ENCODE data around the gene DNAH8.

DNAH8 gene

DNA sequence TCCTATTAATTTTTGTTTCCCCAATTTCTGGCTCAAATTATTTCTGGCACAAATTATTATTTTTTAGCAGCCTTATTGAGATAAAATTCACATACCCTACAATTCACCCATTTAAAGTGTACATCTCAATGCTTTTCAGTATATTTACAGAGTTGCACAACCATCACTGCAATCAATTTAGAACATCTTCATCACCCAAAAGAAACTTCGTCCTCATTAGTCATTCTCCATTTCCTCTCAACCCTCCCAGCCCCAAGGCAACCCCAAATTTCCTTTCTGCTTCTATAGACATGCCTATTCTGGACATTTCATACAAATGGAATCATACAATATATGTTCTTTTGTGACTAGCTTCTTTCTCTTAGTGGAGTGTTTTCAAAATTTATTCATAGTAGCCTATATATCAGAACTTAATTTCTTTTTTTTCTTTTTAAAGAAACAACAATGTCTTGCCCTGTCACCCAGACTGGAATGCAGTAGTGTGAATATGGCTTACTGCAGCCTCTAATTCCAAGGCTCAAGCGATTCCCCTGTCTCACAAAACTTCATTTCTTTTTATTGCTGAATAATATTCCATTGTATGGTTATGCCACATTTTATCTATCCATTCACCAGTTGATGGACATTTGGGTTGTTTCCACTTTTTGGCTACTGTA lies 84.5 kb downstream of the DNAH8 start:
- DNase-seq, result no peak

DNA sequence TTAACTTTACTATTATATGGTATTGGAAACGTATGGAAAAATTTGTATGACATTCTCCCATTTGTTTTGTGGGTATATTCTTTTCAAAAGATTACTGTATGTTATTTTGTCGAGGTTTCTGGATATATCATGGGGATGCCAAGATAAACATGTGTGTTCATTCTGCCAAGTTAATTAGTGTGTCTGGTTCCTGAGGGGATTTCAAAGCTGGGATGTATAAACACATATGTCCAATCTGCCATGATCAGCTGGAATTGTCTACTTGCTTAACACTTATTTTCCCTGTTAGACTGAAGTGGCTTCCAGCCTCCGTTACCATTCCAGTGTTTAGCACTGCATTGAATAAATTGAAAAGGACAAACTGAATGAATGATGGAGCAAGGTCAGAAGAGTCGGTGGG lies 86.2 kb downstream of the DNAH8 start:
- DNase-seq, result no peak

DNA sequence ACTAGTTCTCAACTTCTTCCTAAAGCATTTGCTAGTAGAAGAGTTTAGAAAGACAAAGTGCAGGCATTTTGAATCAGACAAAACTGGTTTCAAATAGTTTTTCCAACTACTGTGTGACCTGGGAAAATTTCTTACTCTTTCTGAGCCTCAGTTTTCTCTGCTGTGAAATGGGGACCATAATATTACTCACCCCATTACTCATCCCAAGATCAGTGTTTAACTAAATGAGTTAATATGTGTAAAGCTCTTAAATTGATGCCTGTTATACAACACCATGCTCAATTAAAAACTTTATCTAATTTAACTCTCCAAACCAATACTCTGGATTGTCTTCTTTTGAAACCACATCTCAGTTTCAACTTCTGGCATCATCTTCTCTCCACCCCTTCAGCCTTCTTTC lies 87.4 kb downstream of the DNAH8 start:
- no peak for DNase-seq

DNA sequence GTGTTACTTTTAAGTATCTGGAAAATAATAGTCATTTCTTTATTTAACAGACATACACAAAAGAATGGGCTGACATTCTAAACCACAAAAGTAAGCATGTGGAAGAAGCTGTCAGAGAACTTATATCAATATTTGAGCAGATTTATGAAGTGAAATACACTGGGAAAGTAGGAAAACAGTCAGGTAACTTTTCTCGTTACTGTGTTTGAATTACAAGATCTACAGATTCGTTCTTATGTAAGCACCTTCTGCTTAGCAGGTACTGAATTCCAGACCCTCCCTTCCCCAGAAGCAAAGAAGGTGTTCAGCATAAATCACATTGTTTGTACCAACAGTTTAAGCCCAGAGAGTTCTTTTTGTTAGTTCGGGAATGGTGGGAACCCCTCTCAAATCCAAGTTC lies 88.0 kb downstream of the DNAH8 start:
- DNase-seq, result no peak

DNA sequence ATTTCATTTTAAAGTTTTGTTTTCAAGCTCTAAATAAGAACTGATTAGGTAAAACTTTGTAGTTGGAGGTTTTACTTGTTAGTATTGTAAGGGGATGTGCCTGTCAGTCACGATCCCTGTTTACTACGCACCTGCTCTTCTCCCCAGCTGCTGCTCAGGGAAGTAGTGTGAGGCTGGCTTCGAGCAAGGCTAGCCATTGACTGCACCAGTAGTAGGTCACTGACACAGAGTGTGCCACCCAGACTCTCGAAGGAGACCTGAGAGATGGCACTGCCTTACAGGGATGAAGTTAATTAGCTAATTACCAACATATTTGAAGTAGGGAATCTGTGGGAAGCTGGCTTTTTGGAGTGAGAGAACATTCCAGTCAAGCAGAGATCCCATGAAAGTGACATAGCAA lies 89.2 kb downstream of the DNAH8 start:
- peak; percentile 9 for DNase-seq

DNA sequence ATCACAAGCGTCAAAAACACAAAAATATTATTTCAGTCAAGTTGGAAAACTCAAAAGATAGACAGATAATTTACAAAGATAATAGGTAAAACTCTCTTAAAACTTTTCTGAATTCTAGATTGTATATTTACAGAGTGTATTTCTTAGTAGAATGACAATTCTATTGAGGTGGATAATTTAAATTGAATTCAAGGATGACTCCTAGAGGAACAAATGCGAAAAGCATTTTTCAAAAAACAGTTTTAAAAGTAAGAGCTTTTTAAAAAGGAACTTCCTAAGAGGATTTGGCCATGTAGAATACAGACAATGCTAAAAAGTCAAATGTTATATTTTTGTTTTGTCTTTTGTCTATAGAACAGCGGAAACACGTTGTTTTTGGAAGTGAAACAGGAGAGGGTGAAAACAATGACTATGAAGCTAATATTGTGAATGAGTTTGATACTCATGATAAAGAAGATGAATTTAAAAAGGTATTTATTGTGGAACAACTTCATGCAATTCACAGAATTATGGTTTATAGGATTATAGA lies 90.1 kb downstream of the DNAH8 start:
- DNase-seq, result no peak

DNA sequence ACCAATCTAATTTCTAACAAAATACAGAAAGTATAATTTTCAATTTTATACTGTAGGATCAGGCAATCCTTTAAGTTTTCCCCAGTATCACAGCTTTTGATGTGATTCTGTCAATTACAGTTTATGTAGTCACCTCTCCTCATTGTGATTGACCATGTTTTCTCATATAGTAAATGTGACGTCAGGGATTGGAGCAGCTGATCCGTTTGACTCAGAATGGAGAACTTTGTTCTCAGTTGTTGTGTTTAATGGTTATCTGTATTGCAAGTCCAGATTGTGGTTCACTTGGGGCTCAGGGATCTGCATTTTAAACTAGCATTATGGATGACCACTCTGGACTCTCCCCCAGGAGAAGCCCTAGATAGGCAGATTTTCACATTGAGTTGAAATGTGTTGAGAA lies 90.6 kb downstream of the DNAH8 start:
- DNase-seq, result no peak

DNA sequence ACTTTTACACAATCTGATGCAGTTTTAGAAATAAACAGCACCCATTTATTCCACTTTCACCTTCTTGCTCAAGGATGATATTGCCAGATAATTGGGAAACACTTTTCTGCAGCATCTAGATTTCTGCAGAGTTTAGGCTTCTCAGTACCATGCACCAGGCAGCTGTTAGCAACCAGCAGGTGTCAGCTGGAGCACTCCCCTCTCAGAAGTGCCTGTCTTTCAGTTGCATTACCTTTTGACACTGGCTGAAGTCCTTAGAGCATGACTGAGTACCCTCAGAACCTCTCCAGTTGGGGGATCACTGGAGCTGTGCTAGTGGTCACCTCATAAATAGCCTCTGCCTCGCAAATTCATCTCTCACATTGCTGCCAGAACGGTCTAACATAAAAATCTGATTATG lies 91.2 kb downstream of the DNAH8 start:
- DNase-seq, result peak; percentile 33

DNA sequence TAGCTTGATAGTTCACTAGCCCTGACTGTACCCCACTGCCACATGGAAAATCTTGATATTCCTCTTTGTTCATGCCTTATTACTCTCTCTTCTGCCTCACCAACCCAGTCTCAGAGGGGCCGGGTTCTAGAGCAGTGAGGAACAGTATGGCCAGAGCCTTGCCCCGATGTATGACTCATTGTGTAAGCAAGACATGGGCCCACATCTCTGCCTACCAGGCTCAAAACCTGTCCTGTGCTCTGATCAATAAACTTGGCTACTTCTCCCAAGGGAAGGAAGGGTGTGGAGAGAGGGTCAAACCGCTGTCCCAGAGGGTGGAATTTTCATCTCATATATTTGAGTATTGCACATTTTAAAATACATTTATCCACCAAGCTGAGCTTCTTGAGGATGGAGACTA lies 91.7 kb downstream of the DNAH8 start:
- no peak for DNase-seq

DNA sequence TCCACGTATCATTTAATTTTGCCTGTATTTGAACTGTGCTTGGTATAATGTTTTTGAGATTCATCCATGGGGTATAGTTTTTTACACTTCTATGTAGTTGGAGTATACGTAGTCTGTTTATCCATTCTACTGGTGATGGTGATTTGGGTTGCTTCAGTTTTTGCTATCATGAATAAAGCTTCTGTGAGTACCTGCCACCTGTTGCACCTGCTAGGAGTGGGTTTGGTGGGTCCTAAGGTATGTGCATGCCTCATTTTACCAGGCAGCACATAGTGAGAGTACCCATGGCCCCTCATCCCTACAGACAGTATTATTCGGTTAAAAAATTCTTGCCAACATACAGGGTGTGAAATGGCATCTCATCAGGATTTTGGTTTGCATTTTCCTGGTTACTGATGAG lies 92.9 kb downstream of the DNAH8 start:
- DNase-seq, result no peak

DNA sequence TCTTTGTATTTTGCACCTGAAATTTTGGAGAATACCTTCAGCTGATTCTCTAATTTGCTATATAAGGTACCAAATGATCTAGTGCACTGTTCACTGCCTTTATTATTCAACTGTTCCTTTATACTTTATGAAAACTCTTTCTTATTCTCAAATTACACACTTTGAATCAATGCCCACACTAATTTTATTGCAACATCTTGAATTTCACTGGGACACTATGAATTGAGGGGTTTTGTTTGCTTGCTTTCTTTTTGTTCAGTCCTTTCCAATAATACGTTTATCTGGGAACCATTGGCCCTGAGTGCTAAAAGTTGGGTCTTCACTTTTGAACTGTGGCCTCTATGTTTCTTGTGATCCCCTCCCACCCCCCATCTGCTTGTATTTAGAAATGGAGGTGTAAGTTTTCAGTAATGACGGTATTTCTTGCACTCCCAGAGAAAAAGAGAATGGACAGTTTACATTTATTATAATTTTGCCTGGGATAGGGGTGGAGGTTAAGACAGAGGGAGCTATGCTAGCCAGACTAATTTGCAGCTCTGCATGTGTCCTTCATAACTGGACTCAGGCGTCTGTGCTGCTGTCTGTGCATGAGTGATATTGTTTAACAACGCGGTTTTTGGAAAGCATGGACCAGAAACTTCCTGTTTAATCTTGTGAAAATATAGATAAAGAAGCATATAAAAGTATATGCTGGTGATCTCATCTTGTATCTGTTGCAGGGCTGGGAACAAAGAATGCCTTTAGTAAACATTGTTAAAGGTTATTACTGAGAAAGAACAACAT lies 98.1 kb downstream of the DNAH8 start:
- DNase-seq, result no peak

DNA sequence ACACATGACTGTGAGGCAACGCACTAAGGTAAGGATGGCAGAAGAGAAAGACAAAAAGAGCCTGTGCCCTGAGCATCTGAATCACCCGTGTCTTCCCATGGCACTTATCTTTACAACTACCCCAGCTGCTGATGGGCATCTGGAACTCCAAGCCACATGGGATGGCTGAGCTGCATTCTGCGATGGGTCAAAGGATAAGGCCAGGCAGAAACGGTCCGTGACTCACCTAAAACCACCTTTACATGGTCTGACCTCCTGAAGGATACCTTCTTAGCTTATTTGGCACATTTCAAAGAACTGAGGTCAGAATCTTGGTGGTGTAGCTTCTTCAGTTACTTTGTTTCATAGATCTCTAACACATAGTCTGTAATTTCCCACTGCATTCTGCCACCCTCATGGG lies 99.7 kb downstream of the DNAH8 start:
- DNase-seq, result no peak

DNA sequence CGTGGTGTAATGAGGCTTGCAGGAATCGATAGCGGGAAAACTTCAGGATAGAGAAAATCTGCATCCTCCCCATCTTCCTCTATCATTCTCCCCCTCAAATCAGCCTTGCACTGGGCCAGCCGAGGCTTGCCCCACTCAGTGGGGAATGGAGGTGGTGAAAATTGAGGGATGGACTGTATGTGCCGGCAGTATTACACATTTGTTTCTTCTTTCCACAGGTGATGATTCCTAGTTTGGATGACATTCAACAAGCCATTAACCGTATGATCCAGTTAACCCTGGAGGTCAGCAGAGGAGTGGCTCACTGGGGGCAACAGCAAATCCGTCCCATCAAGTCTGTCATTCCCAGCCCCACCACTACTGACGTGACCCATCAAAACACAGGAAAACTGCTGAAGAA lies 100.1 kb downstream of the DNAH8 start:
- no peak for DNase-seq

DNA sequence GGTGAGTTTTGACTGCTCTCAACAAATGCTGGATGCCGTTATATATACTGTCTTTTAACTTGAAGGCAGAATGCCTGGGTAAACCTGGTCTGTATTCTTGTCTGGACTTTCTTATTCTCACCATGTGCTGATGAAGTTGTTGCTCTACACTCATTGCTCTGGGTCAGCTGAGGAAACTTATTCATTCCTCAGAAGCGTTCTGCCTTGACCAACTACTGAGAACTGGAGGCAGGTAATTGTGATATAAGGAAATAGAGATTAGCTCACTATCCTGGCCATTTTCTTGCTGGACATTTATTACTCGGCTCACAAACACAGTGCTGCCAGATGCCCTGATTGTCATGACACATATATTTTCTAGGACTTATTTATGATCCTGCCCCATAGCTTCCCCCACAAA lies 103.6 kb downstream of the DNAH8 start:
- DNase-seq, result no peak

DNA sequence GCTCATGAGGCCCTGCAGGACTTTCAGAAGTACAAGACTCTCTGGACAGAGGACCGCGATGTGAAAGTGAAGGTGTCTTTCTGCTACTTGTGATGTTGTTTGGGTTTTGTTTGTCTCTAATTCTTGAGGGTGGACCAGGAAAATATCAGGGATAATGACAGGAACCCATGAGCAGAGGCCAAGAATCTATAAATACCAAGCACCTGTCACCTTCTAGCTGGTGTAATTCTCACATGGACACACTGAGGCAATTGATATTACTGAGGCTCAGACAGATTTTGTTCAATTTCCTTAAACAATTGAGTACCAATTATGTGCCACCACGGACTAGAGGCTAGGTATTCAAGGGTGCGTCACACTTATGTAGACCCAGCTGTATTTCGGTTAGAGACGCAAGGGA lies 107.9 kb downstream of the DNAH8 start:
- DNase-seq, result no peak

DNA sequence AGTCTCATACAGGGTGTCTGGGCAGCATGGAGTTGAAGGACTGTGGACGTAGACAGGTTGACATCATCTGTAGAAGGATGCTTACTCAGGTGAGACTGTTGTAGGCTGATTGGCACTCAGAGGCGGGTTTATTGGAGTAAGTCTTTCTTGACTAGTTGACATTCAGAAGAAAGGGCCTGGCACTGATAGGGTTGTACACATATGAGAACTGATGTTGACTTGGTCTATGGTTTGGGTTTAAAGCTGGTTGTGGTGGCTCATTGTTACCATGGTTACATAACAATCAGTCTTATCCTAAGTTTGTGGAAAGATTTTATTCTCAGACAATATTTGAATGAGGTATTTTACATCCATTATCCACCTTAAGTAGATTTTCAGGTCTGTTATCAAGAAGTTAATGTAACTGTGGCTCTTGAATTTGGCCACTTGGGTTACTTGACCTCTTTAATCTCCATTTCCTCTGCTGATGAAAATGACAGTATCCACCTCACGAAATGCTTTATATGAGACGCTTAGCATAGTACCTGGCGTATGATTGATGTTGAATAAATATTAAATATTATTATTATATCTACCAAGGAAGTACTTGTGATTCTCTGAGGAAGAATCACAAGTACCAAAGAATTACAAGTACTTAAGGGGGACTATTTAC lies 109.3 kb downstream of the DNAH8 start:
- DNase-seq, result no peak

DNA sequence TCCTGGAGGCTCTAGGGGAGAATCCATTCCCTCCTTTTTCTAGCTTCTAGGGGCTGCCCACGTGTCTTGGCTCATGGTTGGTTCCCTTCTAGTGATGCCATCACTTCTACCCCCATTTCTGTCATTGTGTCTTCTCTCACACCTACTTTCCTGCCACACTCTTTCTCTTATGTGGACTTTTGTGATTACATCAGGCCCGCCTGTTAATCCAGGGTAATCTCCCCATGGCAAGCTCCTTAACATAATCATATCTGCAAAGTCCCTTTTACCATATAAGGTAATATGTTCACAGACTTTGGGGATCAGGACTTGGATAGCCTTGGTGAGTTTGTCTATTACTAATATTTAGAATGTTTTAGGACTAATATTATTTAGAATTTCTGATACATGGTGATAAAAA lies 111.9 kb downstream of the DNAH8 start:
- DNase-seq, result no peak

DNA sequence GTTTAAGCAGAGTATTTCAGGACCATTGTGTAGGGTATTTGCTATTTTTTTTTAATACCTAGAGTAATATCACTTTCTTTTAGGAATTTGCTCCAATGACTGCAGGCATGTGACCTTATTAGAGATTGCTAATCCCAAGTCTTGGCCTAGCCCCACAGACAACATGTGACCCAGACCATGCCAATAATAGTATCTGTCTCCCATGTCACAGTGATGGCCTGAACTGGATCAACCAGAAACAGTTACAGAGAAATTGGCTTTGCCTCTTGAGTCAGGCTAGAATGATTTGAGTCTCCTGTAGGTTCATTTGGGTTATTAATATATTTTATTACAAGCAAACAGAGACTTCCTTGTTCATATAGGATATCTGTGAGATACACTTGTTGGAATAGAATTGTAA lies 116.8 kb downstream of the DNAH8 start:
- no peak for DNase-seq

DNA sequence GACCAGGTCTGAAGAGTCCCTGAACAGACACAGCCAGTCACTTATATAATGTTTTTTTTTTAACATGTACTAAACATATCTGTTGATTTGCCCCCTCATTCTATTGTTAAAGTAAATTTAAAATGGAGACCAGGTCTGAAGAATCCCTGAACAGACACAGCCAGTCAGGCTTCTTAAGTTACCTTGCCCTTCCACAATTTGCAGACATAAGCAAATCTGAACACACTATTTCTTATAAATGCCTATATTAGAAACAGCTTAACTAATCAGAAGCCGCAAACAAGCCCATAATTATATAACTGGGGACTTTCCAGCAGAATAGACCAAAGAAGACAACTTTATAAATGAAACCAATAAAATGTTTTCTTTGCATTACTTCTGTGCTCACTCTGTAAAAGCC lies 118.2 kb downstream of the DNAH8 start:
- no peak for DNase-seq

DNA sequence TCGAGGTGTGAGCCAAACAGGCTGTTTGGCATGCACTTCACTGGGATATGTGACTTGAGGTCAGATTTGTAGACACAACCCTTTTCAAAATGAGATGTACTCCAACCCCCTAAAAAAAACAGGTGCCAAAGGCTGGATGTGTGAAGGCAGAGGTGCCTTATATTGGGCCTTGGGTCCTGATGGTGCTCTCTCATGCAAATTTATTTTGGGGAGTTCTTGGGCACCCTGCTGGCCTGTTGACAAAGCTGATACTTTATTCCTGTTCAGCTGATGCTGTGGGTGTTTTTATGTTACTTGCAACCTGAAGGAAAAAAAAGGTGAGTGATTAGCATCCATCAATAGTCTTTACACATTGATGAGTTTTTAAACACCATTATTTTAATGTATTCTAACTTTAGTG lies 121.5 kb downstream of the DNAH8 start:
- DNase-seq, result no peak

DNA sequence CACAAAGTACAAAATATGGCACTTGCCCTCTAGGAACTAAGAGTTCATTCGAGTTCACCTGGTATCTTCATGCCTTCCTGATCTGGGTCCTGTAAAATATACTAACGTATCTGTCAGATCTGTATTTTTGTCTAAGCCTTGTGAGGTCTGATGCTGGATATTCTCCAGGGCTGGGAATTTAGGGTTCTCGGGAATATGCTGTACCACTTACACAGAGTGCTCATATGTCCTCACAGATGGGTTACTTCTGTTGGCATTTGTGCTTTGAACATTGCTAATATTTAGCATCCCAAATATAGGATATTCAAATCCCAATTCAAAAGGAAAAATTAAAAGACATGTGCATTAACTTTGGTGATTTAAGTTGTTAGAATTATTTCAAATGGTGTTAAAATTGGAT lies 122.0 kb downstream of the DNAH8 start:
- no peak for DNase-seq

DNA sequence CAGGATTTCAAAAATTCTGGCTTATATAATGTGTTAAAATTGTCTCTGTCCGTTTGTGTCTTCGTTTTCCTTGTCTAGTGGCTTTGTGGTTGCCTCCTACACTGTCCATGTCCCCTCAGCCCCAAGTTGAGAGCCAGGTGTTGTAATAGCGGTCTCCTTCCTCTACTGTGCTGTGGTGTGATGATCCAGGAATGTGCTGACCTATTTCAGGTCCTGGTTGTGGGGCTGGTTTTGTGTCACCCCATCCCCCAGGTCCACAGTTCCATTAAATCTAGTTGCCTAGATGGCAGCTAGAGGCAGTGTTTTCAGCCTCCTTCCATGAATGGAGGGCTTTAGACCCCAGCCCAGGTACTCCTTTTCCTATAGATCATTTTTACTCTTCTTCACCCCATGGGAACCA lies 128.7 kb downstream of the DNAH8 start:
- DNase-seq, result no peak

DNA sequence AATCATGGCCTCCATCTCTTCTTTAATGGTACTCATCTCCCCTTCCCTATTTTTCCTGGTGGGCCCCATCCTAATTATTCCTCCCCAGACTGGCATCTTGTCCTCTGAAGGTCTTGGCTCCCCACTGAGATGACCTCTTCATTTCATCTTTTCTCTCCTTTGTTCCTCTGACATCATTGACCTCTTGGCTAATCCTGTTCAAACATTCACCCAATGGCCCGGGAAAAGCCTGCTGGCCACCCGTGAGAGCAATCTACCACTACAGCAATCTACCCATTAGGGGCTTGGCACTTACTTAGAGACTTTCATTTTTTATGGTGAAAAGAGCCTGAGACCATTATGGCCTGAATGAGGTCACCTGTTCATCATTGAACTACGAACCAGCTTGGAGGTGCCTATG lies 130.8 kb downstream of the DNAH8 start:
- no peak for DNase-seq

DNA sequence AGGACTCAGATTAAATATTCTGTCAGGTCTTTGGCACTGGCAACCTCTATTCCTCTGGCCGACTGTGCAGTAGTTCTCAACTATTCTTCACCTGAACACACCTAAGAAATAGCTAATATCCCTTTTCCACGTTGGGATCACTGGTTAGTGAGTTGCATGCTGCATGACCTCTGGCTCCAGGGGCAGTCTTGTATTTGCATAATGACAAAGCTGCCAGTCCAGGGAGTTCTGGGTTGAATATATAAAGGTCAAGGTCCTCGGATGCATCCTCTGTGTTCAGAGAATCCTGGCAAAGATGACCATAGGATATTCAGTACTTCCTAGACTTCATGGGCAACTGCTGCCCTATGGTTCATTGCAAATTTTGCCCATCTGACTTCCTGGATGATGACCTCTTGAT lies 131.2 kb downstream of the DNAH8 start:
- no peak for DNase-seq

Measured in SHP77 treated with DMSO at 0.1 percent for 48 hours (cell line).